SK-N-DZ (cell line): Measurements from ENCODE around the gene ZCCHC2. TPM values are rescaled to one million over a fixed set of nuclear protein-coding genes. Genes with fewer than 3 reads are reported as not detected.

Experiments
- DNase-seq: peaks from one replicate; pipeline ENCODE4 v3.0.0-alpha.2; 2015; ENCODE audit warnings: low spot score
- polyA plus RNA-seq, 2 experiments: library from polyadenylated mRNA; depleted of rRNA; stranded (reverse); fragments of >200 nt; gene quantifications; 2 replicates each; pipeline ENCODE4 v1.2.3, GENCODE V29; 2014

Gene ZCCHC2
- 3.6 and 4.9 TPM in 2 replicates for polyA plus RNA-seq (2014; cell fraction: cytosol; rRNA removed)
- polyA plus RNA-seq (2014; cell fraction: nucleus; rRNA removed): 3.8 and 4.6 TPM in 2 replicates

- peak; percentile 94 for DNase-seq
Measured at GRCh38 chr18:62522504-62523254, at the start of gene ZCCHC2. Gene ZCCHC2 (plus strand): TSS chr18:62523025. CDS start chr18:62523425, 400 bp downstream.

GRCh38 chr18:62479574-62479973 is 43.3 kb upstream of the ZCCHC2 start:
- no peak for DNase-seq

GRCh38 chr18:62480927-62481326 is 41.9 kb upstream of the ZCCHC2 start:
- DNase-seq: no peak

GRCh38 chr18:62484941-62485340 is 37.9 kb upstream of the ZCCHC2 start:
- no peak for DNase-seq

- no peak for DNase-seq
Measured at GRCh38 chr18:62485684-62486083, 37.1 kb upstream of the ZCCHC2 start.

GRCh38 chr18:62486290-62486964 is 36.4 kb upstream of the ZCCHC2 start:
- DNase-seq: no peak

GRCh38 chr18:62487161-62487560 is 35.7 kb upstream of the ZCCHC2 start:
- DNase-seq: no peak

GRCh38 chr18:62490967-62491695 is 31.7 kb upstream of the ZCCHC2 start:
- DNase-seq: no peak

GRCh38 chr18:62493033-62493862 is 29.6 kb upstream of the ZCCHC2 start:
- no peak for DNase-seq

- DNase-seq: no peak
Measured at GRCh38 chr18:62494764-62495163, 28.1 kb upstream of the ZCCHC2 start.

GRCh38 chr18:62496262-62496661 is 26.6 kb upstream of the ZCCHC2 start:
- no peak for DNase-seq

GRCh38 chr18:62497190-62497772 is 25.5 kb upstream of the ZCCHC2 start:
- DNase-seq: no peak

GRCh38 chr18:62498616-62499262 is 24.1 kb upstream of the ZCCHC2 start:
- DNase-seq: no peak

- DNase-seq: no peak
Measured at GRCh38 chr18:62499263-62499650, 23.6 kb upstream of the ZCCHC2 start.

GRCh38 chr18:62500174-62500573 is 22.7 kb upstream of the ZCCHC2 start:
- no peak for DNase-seq

GRCh38 chr18:62500966-62501591 is 21.7 kb upstream of the ZCCHC2 start:
- DNase-seq: no peak

GRCh38 chr18:62505669-62506494 is 16.9 kb upstream of the ZCCHC2 start:
- DNase-seq: no peak

- no peak for DNase-seq
Measured at GRCh38 chr18:62506495-62507143, 16.2 kb upstream of the ZCCHC2 start.

- DNase-seq: no peak
Measured at GRCh38 chr18:62509779-62510178, 13.0 kb upstream of the ZCCHC2 start.
